ENCODE results near the gene MGMT.

MGMT gene

DNA sequence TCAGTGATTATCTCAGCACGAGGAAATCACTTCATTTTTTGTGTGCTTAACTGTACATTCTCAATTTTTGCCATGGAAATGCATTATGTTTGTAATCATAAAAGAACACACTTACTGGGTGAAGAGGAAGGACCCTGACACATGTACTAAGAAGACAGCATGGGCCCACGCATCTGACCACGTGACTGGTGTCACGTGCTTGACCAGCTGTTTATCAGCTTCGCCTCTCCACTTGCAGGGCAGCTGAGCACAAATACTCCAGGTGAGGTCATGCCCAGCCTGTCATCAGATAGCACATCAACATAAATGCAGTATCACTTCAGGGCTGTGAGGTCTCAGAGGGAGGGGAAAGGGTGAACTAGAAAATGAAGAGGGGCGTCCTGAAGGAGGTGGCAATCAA lies 317.2 kb downstream of the MGMT start:
- no peak for DNase-seq

DNA sequence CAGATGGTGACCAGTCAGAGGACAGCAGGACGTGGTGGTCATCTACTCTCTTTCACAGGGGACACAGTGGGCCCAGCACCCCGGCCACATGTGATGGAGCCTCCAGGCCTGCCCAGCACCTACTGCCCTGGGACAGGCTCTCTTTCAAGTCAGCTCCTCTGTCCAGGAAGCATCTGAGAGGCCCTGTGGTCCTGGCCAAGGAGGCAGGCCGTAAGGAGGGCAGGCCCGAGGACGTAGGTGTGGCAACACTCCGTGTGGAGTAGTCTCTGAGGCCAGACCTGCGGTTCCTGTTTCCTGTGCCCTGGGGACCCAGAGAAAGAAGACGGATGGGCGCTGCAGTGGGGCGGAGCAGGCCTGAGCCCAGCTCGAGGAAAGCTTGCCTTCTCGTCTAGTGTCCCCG lies 317.9 kb downstream of the MGMT start:
- no peak for DNase-seq

DNA sequence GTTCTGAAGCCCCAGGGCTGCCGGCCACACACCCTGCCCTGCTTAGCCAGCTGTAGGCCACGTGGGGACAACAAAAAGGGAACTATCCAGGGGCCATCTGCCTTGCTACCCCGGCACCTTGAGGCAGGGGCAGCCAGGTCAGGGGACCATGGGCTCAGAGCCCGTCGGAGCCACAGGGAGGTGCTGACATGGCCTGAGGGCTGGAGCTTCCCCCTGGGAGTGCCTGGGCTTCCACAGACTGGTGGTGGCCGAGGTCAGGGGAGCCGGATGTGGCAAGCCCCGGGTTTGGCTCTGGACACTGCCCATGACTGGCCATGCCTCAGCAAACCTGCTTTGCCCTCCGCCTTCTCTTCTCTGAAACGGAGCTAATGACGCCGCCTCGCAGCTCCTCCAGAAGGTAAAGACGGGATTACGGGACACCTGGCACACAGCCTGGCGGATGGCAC lies 318.5 kb downstream of the MGMT start:
- DNase-seq = no peak

DNA sequence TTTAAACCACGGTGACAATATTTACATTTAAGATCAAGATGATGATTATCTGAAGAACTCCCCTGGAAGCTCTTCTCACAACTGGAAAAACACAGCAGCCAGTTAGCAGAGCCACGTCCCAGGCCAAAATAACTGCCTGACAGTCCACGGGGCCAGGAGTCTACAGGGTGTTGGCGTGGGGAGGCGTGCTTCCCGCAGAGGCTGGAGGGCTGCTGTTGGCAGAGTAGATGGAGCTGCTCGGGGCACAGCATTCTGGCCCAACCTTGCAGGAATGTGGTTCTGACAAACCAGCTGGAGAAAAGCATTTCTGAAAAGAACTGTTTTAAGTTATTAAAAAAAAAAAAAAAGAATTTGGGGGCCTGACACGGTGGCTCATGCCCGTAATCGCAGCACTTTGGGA lies 319.2 kb downstream of the MGMT start:
- DNase-seq = no peak

DNA sequence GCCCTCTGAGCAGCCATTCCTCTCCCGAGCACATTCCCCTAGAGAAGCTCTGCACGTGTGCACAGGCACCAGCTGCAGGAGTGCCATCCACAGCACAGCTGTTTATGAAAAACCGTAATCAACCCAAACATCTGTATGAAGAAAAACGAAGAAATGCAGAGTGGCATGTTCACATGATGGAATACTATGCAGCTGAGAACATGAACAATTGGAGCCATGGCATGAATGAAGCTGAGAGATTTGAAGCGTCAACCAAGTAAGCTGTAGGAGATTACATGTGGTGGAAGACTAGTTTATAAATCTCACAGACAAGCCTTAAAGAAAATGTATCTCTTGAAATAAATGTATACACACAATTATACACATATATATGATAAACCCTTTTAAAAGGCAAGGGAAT lies 320.5 kb downstream of the MGMT start:
- DNase-seq = no peak

DNA sequence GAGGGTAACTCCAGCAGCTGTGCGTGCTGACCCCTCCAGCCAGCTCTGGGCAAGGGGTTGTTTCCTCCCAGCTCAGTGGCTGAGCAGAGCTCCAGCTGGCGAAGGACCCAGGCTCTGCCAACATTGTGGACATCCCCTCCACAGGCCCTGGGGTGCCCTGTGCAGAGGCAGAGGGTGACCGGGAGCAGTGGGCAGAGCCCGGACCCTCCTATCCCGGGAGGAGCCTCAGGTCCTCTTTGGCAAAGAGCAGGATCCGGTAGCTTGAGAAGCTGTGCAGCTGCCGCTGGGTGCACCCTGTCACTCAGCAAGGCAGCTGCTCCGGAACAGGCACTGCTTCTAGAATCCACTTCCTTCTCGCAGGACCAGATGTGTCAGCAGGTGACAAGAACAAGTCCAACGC lies 321.2 kb downstream of the MGMT start:
- DNase-seq = no peak

DNA sequence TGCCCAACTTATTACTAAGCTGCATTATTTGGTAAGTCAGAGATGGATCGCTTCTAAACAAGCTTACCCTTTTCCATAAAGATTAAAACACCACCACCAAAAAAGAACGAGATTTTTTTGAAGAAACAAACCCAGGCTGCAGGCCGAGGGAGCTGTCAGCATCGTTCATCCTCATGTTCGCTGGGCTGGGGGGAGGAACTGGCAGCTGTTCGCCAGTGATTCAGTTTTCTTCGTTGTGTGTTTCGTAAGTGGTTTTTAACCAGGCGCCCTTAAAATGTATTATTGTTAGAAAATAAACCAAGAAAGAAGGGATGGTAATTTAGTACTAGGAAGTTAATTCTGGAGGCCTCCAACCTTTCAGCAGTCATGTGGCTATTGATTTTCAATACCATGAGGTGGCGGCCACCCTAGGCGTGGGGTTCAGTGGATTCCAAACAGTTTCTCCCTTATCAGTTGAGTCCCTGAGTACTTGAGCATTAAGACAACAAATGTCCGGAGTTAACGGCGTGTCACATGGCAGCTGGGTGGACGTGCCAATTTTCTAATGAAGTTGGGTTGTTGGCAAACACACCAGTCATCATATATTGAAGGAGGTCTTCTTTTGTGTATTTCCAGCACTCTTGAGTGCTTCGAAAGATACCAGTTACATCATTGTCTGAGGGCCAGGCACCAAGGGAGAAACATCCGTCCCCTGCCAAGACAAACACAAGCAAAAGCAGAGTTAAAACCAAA lies 323.8 kb downstream of the MGMT start:
- no peak for DNase-seq

DNA sequence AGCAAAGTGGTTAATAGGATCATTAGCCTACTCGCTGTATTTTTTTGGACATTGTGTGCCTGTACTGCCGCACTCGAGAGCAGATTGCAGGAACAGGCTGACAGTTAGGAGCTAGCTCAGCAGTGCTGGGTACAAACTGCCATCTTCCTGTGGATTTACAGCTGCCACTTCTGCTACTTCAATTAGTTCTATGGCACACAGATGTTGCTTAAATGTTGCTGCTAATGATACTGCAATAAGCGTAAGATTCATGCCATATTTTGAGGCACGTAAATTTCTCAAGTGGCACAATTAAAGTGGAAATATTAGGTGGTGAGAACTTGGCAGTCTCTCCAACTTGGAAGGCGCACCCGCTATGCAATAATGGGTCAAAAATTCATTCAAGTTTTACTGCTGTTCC lies 325.1 kb downstream of the MGMT start:
- no peak for DNase-seq

DNA sequence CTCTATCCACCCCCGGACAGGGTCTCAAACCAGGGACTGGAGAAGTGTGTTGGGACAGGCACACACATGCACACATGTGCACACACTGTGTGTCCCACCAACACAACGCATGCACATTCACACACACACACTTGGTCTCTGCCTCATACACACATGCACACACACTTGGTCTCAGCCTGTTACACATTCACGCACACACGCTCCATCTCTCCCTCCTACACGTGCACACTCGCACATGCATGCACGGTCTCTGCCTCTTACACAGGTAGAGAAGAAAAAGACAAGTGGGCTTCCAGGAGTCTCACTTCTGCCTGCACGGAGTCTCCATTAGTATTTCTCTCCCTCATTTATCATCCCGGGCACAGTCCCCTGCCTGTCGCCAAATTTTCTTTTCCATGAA lies 325.8 kb downstream of the MGMT start:
- DNase-seq = no peak

DNA sequence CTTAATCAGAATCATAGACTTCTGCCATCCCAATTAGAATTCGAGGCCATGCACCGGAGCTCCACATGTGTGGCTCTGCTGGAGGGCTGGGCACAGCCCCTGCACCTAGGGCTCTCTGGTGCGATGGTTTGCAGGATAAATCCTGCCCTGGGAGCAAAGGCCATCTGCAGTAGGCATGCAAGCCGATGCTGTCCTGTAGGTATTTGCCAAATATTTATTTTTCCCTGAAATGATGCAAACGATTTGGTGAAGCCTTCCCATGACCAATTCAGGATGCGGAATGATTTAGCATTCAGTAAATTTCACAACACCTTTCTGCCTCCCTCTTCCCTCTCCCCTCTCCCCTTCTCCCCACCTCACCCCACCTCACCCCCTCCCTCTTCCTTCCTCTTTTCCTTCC lies 326.4 kb downstream of the MGMT start:
- DNase-seq = no peak

DNA sequence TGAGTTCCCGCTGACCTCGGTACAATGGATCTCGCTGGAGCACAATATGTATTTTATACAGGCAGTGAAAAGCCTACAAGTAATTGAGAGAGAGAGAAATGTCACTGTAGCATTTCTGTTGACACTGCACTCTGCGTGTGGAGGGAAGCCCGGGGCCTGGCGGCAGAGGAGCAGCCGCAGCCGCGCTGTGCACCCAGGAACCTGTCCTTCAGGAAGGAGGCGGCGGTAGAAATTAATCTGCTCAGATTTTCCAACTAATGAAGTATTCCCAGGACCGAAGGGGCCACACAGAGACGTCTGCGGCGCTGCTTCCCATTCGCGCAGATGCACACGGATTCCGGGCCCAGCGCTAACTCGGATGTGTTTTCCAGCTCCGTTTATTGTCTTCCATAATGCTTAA lies 327.0 kb downstream of the MGMT start:
- no peak for DNase-seq

DNA sequence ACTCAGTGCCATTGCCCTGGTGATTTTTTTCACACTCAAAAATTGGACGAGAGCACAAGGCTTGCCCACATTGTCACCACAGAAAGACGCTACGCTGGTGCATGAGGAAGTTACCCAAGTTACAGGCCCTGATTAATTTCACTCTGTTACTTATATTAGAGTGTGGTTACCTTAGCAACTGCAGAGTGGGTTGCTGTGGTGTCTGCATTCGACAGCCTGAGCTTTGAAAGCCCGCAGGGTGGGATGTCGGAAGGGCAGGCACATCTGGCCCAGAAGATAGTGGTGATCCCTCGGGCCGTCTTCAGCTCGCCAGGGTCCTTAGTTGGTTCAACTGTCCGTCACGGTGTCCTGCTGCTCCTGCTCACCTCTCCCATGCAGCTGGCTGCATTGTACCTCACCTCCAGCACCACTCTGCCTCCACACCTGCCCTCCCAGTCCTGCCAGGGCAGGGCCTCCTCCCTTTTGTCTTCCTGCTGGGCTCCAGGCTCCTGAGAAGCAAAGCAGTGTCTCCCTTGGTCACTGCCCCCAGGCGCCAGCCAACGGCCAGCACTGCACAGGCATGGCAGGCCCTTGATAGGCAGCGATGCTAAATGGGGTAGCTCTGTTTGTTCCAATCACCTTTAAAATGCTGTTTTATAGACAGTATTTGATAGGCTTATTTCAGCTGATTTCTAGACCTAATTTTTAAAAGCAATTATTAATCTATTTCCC lies 329.8 kb downstream of the MGMT start:
- peak in 1 of 2 experiments; percentile 5 for DNase-seq

DNA sequence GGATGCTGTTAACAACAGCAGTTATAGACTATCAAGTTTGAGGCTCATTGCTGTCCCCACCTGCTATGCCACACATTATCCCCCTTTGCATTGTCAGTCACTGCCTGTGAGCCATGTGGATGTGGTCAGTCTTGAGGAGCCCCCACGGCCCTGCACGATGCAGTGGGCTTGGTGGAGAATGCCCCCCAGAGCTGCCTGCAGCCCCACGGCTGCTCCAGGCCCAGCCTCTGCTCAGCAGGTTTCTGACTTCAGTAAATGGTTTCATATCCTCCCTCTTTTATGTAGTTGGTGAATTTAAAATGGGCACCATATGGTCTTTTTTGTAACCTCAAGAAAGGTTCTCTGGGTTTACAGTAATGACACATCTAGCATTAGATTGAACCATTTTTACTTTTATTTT lies 332.9 kb downstream of the MGMT start:
- DNase-seq = no peak

DNA sequence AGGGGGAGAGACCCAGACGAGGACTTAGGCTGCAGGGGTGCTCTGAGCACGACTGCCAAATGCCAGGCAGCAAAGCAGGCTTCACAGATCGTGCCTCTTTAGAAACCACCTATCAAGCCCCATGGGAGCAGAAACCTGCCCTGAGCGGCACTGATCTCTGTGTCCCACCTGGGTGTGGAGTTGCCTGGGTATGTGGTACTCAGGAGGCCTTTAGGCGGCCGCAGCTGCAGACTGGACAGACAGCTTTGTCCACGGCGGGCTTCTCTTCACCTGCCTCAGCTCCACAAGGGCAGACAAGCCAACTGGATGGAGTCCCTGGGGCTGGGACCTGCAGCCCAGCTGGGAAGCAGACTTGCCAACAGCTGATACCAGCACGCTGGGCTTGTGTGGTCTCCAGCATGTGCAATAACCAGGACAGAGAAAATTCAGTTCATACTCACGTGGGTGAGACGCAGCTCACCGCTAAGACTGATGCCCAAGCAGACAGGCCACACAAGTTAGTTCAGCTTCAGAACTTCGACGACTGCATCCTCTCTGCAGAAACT lies 333.8 kb downstream of the MGMT start:
- no peak for DNase-seq

DNA sequence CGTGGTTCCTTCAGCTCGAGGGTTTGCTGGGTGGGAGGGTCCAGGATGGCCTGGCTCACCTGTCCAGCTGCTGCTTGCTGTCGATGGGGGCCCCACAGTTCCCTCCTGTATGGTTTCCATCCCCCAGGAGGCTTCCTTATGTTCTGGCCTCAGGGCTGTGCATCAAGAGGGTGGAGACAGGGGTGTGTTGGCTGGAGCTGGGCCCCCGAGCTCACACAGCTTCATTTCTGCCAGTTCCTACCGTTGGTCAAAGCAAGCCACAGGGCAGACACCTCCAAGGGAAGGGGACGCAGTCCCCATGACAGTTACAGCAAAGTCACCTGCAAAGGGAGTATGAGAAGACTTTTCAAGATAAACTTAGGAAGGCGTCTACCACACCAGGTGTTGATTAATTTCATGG lies 340.2 kb downstream of the MGMT start:
- no peak for DNase-seq

DNA sequence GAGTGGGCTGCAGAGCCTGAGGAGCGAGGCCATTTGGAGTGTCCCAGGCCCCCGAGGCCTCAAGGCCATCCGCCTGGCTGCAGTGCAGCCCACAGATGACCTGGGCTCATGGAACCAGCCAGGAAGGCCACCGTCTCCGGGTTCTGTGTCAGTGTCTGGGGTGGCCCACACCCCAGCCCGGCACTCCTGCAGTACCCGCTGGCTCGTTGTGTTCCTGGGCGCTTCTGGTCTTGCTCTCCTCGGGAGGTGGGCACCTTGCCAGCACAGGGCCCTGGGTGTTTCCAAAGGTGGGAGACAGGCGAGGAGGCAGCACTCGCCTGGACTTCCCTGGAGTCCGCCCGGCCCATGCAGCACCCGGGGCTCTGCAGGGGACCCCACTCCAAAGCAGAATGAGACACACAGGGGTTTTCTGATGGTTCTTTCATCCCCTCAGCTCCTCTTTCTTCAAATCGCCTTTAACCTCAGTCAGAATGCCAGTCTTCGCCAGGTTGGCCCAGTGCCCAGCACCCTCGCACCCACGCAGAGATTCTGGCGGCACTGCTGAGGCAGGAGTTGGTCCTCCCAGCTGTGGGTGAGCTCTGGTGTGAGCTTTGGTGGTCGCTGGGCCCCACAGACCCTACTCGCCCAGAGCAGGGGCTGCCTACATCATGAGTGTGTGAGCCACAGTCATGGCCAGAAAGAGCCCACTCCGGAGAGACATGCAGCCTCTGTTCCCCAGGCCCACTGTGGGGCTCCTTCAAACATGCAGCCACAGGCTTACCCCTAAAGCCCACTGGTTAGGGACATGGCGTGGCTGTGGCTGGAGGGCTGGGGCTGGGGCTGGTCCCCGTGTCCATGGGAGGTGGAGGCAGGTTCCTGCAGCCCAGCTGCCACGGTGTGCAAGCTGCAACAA lies 341.3 kb downstream of the MGMT start:
- DNase-seq = no peak

DNA sequence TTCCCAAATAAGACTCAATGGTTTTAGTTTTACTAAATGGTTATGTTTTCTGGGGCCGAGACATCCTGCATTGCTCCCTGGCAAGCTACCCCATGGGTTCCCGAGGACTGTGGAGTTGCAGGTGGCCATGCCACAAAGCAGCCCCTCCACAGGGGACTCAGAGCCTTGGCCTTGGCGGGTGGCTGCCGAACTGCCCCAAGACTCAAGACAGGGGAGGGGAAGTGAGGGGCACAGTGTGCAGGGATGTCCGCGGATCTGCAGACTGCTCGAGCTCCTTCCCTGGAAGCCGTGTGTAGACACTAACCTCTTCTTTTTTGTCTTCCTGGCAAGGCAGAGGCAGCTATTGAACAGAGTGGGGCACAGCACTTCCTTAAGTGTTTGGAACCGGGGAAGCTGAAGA lies 342.4 kb downstream of the MGMT start:
- no peak for DNase-seq

DNA sequence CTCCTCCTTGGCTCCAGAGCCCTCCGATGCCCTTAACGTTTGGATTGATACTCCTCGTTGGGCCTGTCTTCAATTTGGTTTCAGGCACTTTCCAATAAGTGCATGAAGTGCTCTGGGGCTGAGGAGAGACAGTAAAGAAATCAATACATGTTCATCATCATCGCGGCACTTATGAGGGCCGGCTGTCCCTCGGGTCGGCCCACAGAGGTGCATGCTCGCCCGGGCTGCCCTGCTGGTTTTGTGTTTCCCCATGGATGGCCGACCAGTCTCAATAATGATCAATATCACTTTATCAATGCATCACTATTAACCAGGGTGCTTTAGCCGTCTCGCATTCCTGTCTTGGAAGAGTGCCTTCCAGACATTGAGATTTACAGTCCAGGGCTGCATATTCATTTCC lies 342.8 kb downstream of the MGMT start:
- DNase-seq = no peak

DNA sequence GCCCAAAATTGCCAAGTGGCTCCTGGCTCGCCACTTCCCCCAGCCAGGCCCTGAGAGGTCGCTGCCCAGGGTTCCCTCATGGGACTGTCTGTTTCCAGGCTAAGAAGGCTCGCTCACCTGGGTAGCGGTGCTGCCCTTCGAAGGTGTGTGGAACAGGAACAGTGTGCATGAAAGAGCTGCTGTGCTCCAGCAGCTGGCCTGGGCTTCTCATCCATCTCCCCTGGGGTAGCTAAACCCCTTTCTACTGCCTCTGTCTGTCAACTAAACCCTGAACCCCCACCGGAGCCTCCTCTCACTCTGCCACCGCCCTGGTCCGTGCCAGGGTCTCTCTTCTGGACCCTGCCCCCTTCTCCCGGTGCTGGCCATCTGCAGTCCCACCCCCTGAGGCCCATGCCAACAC lies 344.2 kb downstream of the MGMT start:
- DNase-seq = no peak

DNA sequence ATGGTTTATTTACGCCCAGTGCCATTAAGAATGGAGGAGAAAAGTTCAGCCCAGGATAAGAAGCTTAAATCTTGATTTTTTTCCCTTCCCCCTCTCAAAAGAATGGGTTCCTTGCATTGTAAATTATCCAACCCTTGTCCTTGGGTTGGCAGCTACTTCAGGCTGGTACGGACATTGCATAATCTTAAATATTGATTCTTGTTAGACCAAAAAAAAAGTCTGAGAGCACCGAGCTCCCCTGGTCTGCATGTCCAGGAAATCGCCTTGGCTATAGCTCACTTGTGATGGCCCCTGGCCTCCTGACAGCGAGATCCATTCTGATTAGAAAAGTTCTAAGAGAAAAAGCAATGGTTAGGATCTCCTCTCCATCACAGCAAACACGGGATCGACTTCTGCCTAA lies 345.4 kb downstream of the MGMT start:
- DNase-seq = no peak

DNA sequence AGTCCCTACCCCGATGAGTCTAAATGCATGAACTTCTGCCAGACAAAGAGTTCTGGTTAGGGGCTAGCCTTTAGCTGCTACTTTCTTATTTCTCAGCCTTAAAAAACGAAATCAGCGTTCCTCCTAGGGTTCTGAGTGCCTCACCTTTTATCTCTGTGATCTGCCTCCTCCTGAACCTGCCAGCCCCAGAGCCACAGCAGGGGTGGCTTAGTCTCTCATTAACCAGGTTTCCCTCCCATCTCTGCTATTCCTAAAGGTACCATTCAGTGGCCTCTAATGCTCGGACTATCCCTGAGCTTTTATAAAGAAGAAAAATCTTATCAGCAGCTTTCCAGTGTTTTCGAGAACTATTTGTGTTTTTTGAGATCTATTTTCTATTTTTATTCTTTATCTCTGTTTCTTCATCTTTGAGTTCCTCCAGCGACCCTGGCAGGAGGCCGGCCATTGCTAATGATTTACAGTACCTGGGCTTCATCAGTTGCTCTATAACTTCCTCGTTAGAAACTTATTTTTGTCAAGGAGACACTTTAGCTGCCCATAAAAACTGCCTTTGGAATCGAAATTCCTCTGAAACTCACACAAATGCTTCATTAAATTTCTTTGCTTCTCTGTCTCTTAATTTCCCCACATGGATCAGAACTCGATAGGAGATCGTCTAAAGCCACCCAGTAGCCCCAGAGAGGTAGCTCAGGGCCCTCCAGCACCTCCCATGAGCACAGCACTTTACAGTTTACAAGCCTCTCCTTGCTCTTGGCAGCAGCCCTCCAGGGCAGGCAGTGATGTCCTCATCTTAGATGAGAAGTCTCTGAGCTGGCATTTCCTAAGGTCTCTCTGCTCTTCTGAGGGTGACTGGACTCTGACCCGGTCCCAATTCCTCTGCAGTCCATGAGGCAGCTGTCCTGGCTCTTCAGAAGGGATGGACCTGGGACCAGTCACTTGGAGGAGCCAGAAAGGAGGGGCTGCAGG lies 347.9 kb downstream of the MGMT start:
- no peak for DNase-seq
